Measurements from ENCODE around the gene USP6.
"Not testable (repeated sequence)": the region's sequence is repeated elsewhere in the genome, so short reads cannot be mapped to it uniquely, and the experiment has no call there.

Gene USP6

GRCh38 chr17:5115673-5116651 lies at the start of gene USP6:
USP6 (plus strand) TSS chr17:5116032; CDS start chr17:5130368, 14,336 bp downstream.
- no peak for DNase-seq

GRCh38 chr17:5068236-5068635 lies 47.6 kb upstream of the USP6 start:
- DNase-seq = no peak

- DNase-seq = no peak
Measured at GRCh38 chr17:5069724-5070123, 46.1 kb upstream of the USP6 start.

GRCh38 chr17:5075472-5075871 lies 40.4 kb upstream of the USP6 start:
- not testable (repeated sequence) for DNase-seq

- DNase-seq = not testable (repeated sequence)
Measured at GRCh38 chr17:5077275-5077674, 38.6 kb upstream of the USP6 start.

GRCh38 chr17:5077781-5078105 lies 38.1 kb upstream of the USP6 start:
- DNase-seq = no peak

- DNase-seq = no peak
Measured at GRCh38 chr17:5078106-5079028, 37.5 kb upstream of the USP6 start, which contains the start of gene ZFP3. ZFP3 (plus strand) TSS chr17:5078467; CDS start chr17:5091505, 13,038 bp downstream.

GRCh38 chr17:5080591-5080990 lies 35.2 kb upstream of the USP6 start:
- no peak for DNase-seq

GRCh38 chr17:5092218-5093010 lies 23.4 kb upstream of the USP6 start:
- DNase-seq = no peak

GRCh38 chr17:5096731-5097100 lies 19.1 kb upstream of the USP6 start:
- no peak for DNase-seq

GRCh38 chr17:5097101-5097834 lies 18.6 kb upstream of the USP6 start:
- DNase-seq = no peak

GRCh38 chr17:5099271-5099670 lies 16.6 kb upstream of the USP6 start:
- no peak for DNase-seq

- DNase-seq = no peak
Measured at GRCh38 chr17:5100832-5101231, 15.0 kb upstream of the USP6 start.

GRCh38 chr17:5110816-5111215 lies 5.0 kb upstream of the USP6 start:
- DNase-seq = no peak

GRCh38 chr17:5111402-5112204 lies 4.2 kb upstream of the USP6 start, which contains the start of gene ZNF232:
ZNF232 (minus strand) TSS chr17:5111878; CDS start chr17:5111822, 56 bp downstream.
- peak; percentile 73 for DNase-seq

GRCh38 chr17:5118219-5118618 lies 2.4 kb downstream of the USP6 start:
- no peak for DNase-seq

- no peak for DNase-seq
Measured at GRCh38 chr17:5120036-5120435, 4.2 kb downstream of the USP6 start.

GRCh38 chr17:5120436-5121185 lies 4.8 kb downstream of the USP6 start:
- DNase-seq = not testable (repeated sequence)

GRCh38 chr17:5121186-5121841 lies 5.5 kb downstream of the USP6 start:
- no peak for DNase-seq

- DNase-seq = not testable (repeated sequence)
Measured at GRCh38 chr17:5122056-5122455, 6.2 kb downstream of the USP6 start.
